Cardiac septum (tissue), 1 donor: ENCODE data around the gene LY6G6D. TPM values are rescaled to one million over a fixed set of nuclear protein-coding genes. Genes with fewer than 3 reads are reported as not detected.
"Not testable (repeated sequence)": the region's sequence is repeated elsewhere in the genome, so short reads cannot be mapped to it uniquely, and the experiment has no call there.

ENCODE experiments used
- DNase-seq: peaks from one replicate; pipeline ENCODE4 v3.0.0-alpha.2; 2020; ENCODE audit warnings: low spot score
- intact Hi-C: fragments of 100-400 bp; cut with DNase I; formaldehyde crosslinking; loops from one replicate; pipeline ENCODE4 v1.14.0; 2022
- total RNA-seq: library from RNA; stranded (reverse); fragmentation: NEBNext Ultra II Directional; extraction: Animal tissue kit (Norgen Biotek cat#: 25700); gene quantifications from one replicate; pipeline ENCODE4 v1.2.1, GENCODE V29; 2021
- donor health status: DM: no; HTN: no; CAD: no.

The LY6G6D gene
- total RNA-seq, 1 donor from 2014 or later, result not detected

GRCh38 chr6:31690231-31691077 is 24.7 kb upstream of the LY6G6D start:
- intact Hi-C loops, result no loop called here
- DNase-seq, result no peak

GRCh38 chr6:31691078-31691463 is 24.1 kb upstream of the LY6G6D start:
- no peak for DNase-seq
- intact Hi-C loops, result no loop called here

GRCh38 chr6:31691564-31692108 is 23.5 kb upstream of the LY6G6D start:
- intact Hi-C loops, result no loop called here
- DNase-seq, result no peak

- intact Hi-C loops, result no loop called here
Measured at GRCh38 chr6:31692353-31692752, 22.8 kb upstream of the LY6G6D start.

GRCh38 chr6:31692886-31693285 is 22.3 kb upstream of the LY6G6D start:
- intact Hi-C loops, result no loop called here
- DNase-seq, result no peak

More at GRCh38 chr6:31692353-31692752, 22.8 kb upstream of the LY6G6D start:
- DNase-seq, result no peak

- intact Hi-C loops, result no loop called here
Measured at GRCh38 chr6:31693535-31693934, 21.6 kb upstream of the LY6G6D start.

GRCh38 chr6:31697555-31697954 is 17.6 kb upstream of the LY6G6D start:
- DNase-seq, result no peak
- intact Hi-C loops, result no loop called here

More at GRCh38 chr6:31693535-31693934, 21.6 kb upstream of the LY6G6D start:
- no peak for DNase-seq

- no peak for DNase-seq
- intact Hi-C loops, result no loop called here
Measured at GRCh38 chr6:31700740-31701401, 14.3 kb upstream of the LY6G6D start.

- intact Hi-C loops, result loop anchor here (2.0 kb wide), 1 partner anchor 27 kb away; the partner anchor contains the start of gene DDAH2
- no peak for DNase-seq
Measured at GRCh38 chr6:31701666-31702404, 13.3 kb upstream of the LY6G6D start.

GRCh38 chr6:31702405-31702818 is 12.7 kb upstream of the LY6G6D start:
- intact Hi-C loops, result loop anchor here (2.0 kb wide), 1 partner anchor 26 kb away; the partner anchor contains the start of gene DDAH2
- no peak for DNase-seq

- intact Hi-C loops, result loop anchor here (2.0 kb wide), 1 partner anchor 26 kb away; the partner anchor contains the start of gene DDAH2
- DNase-seq, result peak; percentile 100
Measured at GRCh38 chr6:31702819-31703716, 12.1 kb upstream of the LY6G6D start, which contains the start of gene ABHD16A. TSS of gene ABHD16A (minus strand) at chr6:31703324. CDS start at chr6:31703281, 43 bp downstream.

GRCh38 chr6:31705931-31706330 is 9.2 kb upstream of the LY6G6D start:
- no peak for DNase-seq
- intact Hi-C loops, result no loop called here

GRCh38 chr6:31706599-31706998 is 8.5 kb upstream of the LY6G6D start, which contains the start of gene LY6G6F:
TSS of gene LY6G6F (plus strand) at chr6:31706866. CDS start at chr6:31706907, 41 bp downstream.
- no peak for DNase-seq

GRCh38 chr6:31707701-31708100 is 7.4 kb upstream of the LY6G6D start:
- intact Hi-C loops, result no loop called here
- no peak for DNase-seq

More at GRCh38 chr6:31706599-31706998, 8.5 kb upstream of the LY6G6D start, which contains the start of gene LY6G6F:
- intact Hi-C loops, result no loop called here

GRCh38 chr6:31708224-31708623 is 6.9 kb upstream of the LY6G6D start:
- no peak for DNase-seq
- intact Hi-C loops, result no loop called here

GRCh38 chr6:31709157-31709556 is 6.0 kb upstream of the LY6G6D start:
- intact Hi-C loops, DNase-seq: not testable (repeated sequence)

- intact Hi-C loops, result no loop called here
- DNase-seq, result no peak
Measured at GRCh38 chr6:31710523-31711219, 4.5 kb upstream of the LY6G6D start.

GRCh38 chr6:31711233-31711632 is 3.9 kb upstream of the LY6G6D start:
- DNase-seq, result no peak
- intact Hi-C loops, result no loop called here
